Measurements from ENCODE around the gene MIP.

DNA sequence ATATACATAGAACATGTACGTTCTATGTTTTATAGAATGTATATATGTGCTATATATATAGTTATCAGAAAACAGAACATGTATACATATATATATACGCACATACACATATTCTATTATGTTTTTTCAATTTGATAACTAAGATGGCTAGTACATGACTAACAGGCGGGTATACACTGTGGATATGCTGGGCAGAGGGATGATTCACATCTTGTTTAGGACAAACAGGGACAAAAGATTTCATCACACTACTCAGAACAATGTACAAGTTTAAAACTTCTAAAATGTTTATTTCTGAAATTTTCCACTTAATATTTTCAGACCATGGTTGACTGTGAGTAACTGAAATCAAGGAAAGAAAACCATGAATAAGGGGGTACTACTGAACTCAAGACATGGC, 22.6 kb downstream of the MIP start:
- TF ChIP-seq, protein P1, sequence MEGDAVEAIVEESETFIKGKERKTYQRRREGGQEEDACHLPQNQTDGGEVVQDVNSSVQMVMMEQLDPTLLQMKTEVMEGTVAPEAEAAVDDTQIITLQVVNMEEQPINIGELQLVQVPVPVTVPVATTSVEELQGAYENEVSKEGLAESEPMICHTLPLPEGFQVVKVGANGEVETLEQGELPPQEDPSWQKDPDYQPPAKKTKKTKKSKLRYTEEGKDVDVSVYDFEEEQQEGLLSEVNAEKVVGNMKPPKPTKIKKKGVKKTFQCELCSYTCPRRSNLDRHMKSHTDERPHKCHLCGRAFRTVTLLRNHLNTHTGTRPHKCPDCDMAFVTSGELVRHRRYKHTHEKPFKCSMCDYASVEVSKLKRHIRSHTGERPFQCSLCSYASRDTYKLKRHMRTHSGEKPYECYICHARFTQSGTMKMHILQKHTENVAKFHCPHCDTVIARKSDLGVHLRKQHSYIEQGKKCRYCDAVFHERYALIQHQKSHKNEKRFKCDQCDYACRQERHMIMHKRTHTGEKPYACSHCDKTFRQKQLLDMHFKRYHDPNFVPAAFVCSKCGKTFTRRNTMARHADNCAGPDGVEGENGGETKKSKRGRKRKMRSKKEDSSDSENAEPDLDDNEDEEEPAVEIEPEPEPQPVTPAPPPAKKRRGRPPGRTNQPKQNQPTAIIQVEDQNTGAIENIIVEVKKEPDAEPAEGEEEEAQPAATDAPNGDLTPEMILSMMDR (IDR thresholded peaks at IDR 0.05) = no peak
- TF ChIP-seq POLR2AphosphoS5 (IDR thresholded peaks at IDR 0.05) (no peak), POLR2A (IDR thresholded peaks at IDR 0.05) (no peak), EP300 (IDR thresholded peaks at IDR 0.05) (no peak)

Measured in sigmoid colon (tissue), 4 donors.